AG08395 (cell line): ENCODE results near the gene FAM114A2.
"Not testable (repeated sequence)": the region's sequence is repeated elsewhere in the genome, so short reads cannot be mapped to it uniquely, and the experiment has no call there.

Experiments used
- DNase-seq: peaks from one replicate; pipeline ENCODE4 v3.0.0; 2012; ENCODE audit warnings: mixed read lengths, low spot score

The FAM114A2 gene

GRCh38 chr5:154038707-154039457 lies at the start of gene FAM114A2, which contains the start of gene MFAP3:
Gene FAM114A2 (minus strand): TSS chr5:154038910. CDS start chr5:154034953, 3,957 bp downstream.
Gene MFAP3 (plus strand): TSS chr5:154038967. CDS start chr5:154049723, 10,756 bp downstream.
- peak; percentile 94 for DNase-seq

- DNase-seq, result peak; percentile 25
Observed at GRCh38 chr5:154087260-154087659, 48.5 kb upstream of the FAM114A2 start.

GRCh38 chr5:154086641-154087040 lies 47.9 kb upstream of the FAM114A2 start:
- no peak for DNase-seq

GRCh38 chr5:154086146-154086545 lies 47.4 kb upstream of the FAM114A2 start:
- no peak for DNase-seq

GRCh38 chr5:154084062-154084639 lies 45.4 kb upstream of the FAM114A2 start:
- DNase-seq, result no peak

GRCh38 chr5:154081246-154081645 lies 42.5 kb upstream of the FAM114A2 start:
- no peak for DNase-seq

GRCh38 chr5:154078272-154078671 lies 39.6 kb upstream of the FAM114A2 start:
- no peak for DNase-seq

- DNase-seq, result peak; percentile 29
Observed at GRCh38 chr5:154077696-154078095, 39.0 kb upstream of the FAM114A2 start.

GRCh38 chr5:154076240-154076922 lies 37.7 kb upstream of the FAM114A2 start:
- no peak for DNase-seq

GRCh38 chr5:154072414-154073171 lies 33.9 kb upstream of the FAM114A2 start:
- DNase-seq, result peak; percentile 89

- no peak for DNase-seq
Observed at GRCh38 chr5:154071799-154072413, 33.2 kb upstream of the FAM114A2 start.

GRCh38 chr5:154069854-154070253 lies 31.1 kb upstream of the FAM114A2 start:
- not testable (repeated sequence) for DNase-seq

- DNase-seq, result no peak
Observed at GRCh38 chr5:154065971-154066370, 27.3 kb upstream of the FAM114A2 start.

GRCh38 chr5:154063372-154063771 lies 24.7 kb upstream of the FAM114A2 start:
- no peak for DNase-seq

- DNase-seq, result no peak
Observed at GRCh38 chr5:154060606-154061005, 21.9 kb upstream of the FAM114A2 start.

- no peak for DNase-seq
Observed at GRCh38 chr5:154059583-154059982, 20.9 kb upstream of the FAM114A2 start.

- no peak for DNase-seq
Observed at GRCh38 chr5:154059039-154059430, 20.3 kb upstream of the FAM114A2 start.

- peak; percentile 5 for DNase-seq
Observed at GRCh38 chr5:154058055-154059038, 19.6 kb upstream of the FAM114A2 start.

GRCh38 chr5:154055201-154055600 lies 16.5 kb upstream of the FAM114A2 start:
- DNase-seq, result no peak

- DNase-seq, result no peak
Observed at GRCh38 chr5:154053468-154053867, 14.8 kb upstream of the FAM114A2 start.

- DNase-seq, result no peak
Observed at GRCh38 chr5:154049636-154050035, 10.9 kb upstream of the FAM114A2 start.
